NCI-H460 (cell line): ENCODE measurements around the gene ZMYM4. TPM values are rescaled to one million over a fixed set of nuclear protein-coding genes. Genes with fewer than 3 reads are reported as not detected.
"Not testable (repeated sequence)": the region's sequence is repeated elsewhere in the genome, so short reads cannot be mapped to it uniquely, and the experiment has no call there.

Experiments used
- DNase-seq: peaks from one replicate; pipeline ENCODE4 v3.0.0-alpha.2; 2016; ENCODE audit warnings: low read depth; ENCODE audit errors: extremely low read depth
- total RNA-seq: library from RNA; depleted of rRNA; stranded (reverse); fragments of >200 nt; shearing (Covaris generic); gene quantifications from 2 replicates; pipeline ENCODE4 v1.2.3, GENCODE V29; 2014

Gene ZMYM4
- total RNA-seq, 1 experiment from 2014 or later = 24.9 TPM

GRCh38 chr1:35320937-35321336 lies 52.4 kb downstream of the ZMYM4 start:
- no peak for DNase-seq

- DNase-seq = no peak
Observed at GRCh38 chr1:35324486-35324885, 56.0 kb downstream of the ZMYM4 start.

GRCh38 chr1:35326246-35326866 lies 57.8 kb downstream of the ZMYM4 start:
- no peak for DNase-seq

GRCh38 chr1:35331618-35332017 lies 63.1 kb downstream of the ZMYM4 start:
- not testable (repeated sequence) for DNase-seq

GRCh38 chr1:35334485-35334884 lies 66.0 kb downstream of the ZMYM4 start:
- no peak for DNase-seq

GRCh38 chr1:35340519-35340918 lies 72.0 kb downstream of the ZMYM4 start:
- no peak for DNase-seq

- DNase-seq = peak; percentile 11
Observed at GRCh38 chr1:35345439-35345981, 77.0 kb downstream of the ZMYM4 start.

GRCh38 chr1:35350872-35351271 lies 82.4 kb downstream of the ZMYM4 start:
- no peak for DNase-seq

GRCh38 chr1:35359995-35360394 lies 91.5 kb downstream of the ZMYM4 start:
- DNase-seq = no peak

GRCh38 chr1:35361638-35362037 lies 93.1 kb downstream of the ZMYM4 start:
- DNase-seq = no peak

GRCh38 chr1:35364741-35365140 lies 96.2 kb downstream of the ZMYM4 start:
- DNase-seq = no peak

GRCh38 chr1:35367914-35368313 lies 99.4 kb downstream of the ZMYM4 start:
- DNase-seq = no peak

- no peak for DNase-seq
Observed at GRCh38 chr1:35369922-35370671, 101.6 kb downstream of the ZMYM4 start.

- no peak for DNase-seq
Observed at GRCh38 chr1:35371506-35371905, 103.0 kb downstream of the ZMYM4 start.

GRCh38 chr1:35377555-35377954 lies 109.0 kb downstream of the ZMYM4 start:
- no peak for DNase-seq

GRCh38 chr1:35379317-35380000 lies 111.0 kb downstream of the ZMYM4 start:
- no peak for DNase-seq

- not testable (repeated sequence) for DNase-seq
Observed at GRCh38 chr1:35380111-35380510, 111.6 kb downstream of the ZMYM4 start.

- no peak for DNase-seq
Observed at GRCh38 chr1:35382107-35382506, 113.6 kb downstream of the ZMYM4 start.

GRCh38 chr1:35386290-35386689 lies 117.8 kb downstream of the ZMYM4 start:
- DNase-seq = no peak

- DNase-seq = no peak
Observed at GRCh38 chr1:35386959-35387358, 118.5 kb downstream of the ZMYM4 start.
